Measurements from ENCODE around the gene CCBE1.
"Not testable (repeated sequence)": the region's sequence is repeated elsewhere in the genome, so short reads cannot be mapped to it uniquely, and the experiment has no call there.

CCBE1 gene

DNA sequence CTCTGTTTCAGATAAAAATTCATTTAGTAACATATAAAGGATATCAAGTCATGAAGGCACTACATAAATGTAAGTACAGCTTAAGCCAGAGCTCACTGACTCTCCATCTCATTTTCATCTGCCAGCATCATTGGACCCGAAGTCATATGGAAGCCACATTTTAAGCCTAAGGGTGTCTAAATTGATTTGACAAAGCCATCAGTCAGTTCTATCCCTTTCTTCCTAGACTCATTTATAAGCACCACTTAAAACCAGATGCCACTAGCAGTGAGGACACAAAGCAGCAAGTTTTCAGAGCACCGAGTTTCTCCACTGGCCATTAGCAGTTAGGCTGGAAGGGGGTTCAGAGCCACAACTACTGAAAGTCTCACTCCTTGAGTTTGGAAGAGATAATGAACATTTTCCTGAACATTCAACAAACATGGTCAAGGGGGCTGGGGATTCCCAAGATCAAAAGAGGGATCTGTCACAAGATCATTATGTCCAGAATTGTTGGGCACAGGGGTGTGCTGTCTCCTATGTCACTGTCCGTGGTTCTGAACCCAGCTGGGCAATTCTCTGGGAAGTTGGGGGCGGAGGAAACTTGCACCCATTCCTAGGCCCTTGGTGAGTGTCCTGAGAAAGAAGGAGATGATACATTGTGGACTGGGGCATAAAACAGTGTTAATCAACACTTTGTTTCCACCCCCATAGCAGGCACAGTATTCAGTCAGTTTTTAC lies 179.6 kb downstream of the CCBE1 start:
- Histone ChIP-seq H3K27me3 (no peaks in the 10 kb centered on the region), H3K4me3 (ENCODE audit: low read depth, low read length) (no peak overlapping the region), H3K9me3 (no peaks in the 10 kb centered on the region), H3K4me1 (peaks cover 13% of the 10 kb centered on the region), H3K36me3 (no peaks in the 10 kb centered on the region)
- DNase-seq = peak; percentile 25
- TF ChIP-seq, protein P1, sequence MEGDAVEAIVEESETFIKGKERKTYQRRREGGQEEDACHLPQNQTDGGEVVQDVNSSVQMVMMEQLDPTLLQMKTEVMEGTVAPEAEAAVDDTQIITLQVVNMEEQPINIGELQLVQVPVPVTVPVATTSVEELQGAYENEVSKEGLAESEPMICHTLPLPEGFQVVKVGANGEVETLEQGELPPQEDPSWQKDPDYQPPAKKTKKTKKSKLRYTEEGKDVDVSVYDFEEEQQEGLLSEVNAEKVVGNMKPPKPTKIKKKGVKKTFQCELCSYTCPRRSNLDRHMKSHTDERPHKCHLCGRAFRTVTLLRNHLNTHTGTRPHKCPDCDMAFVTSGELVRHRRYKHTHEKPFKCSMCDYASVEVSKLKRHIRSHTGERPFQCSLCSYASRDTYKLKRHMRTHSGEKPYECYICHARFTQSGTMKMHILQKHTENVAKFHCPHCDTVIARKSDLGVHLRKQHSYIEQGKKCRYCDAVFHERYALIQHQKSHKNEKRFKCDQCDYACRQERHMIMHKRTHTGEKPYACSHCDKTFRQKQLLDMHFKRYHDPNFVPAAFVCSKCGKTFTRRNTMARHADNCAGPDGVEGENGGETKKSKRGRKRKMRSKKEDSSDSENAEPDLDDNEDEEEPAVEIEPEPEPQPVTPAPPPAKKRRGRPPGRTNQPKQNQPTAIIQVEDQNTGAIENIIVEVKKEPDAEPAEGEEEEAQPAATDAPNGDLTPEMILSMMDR (IDR thresholded peaks at IDR 0.05; ENCODE audit: low read depth, low read length) = no peak

- TF ChIP-seq, protein P1 (IDR thresholded peaks at IDR 0.05; ENCODE audit: low read depth, low read length) = no peak
- H3K27me3 ChIP-seq = no peaks in the 10 kb centered on the region
- H3K36me3 ChIP-seq = no peaks in the 10 kb centered on the region
- peak; percentile 38 for DNase-seq
- H3K9me3 ChIP-seq = no peaks in the 10 kb centered on the region
- H3K4me3 ChIP-seq (ENCODE audit: low read depth, low read length) = no peak overlapping the region
- H3K4me1 ChIP-seq = peaks cover 13% of the 10 kb centered on the region
These were observed 180.7 kb downstream of the CCBE1 start for GRCh38 chr18:59516356-59517155.

DNA sequence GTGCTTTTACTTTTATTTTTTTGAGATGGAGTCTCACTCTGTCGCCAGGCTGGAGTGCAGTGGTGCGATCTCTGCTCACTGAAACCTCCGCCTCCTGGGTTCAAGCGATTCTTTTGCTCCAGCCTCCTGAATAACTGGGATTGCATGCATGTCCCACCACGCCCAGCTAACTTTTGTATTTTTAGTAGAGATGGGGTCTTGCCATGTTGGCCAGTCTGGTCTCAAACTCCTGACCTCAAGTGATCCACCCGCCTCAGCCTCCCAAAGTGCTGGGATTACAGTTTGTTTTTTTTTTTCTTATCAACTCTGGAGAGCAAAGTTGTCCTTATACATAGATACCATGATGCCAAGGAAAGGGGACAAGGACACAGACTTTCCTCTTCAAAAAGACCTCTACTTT lies 181.3 kb downstream of the CCBE1 start:
- H3K9me3 ChIP-seq; DNase-seq; H3K27me3 ChIP-seq; H3K36me3 ChIP-seq; H3K4me3 ChIP-seq (ENCODE audit: low read depth, low read length): not testable (repeated sequence)
- H3K4me1 ChIP-seq = peaks cover 13% of the 10 kb centered on the region

DNA sequence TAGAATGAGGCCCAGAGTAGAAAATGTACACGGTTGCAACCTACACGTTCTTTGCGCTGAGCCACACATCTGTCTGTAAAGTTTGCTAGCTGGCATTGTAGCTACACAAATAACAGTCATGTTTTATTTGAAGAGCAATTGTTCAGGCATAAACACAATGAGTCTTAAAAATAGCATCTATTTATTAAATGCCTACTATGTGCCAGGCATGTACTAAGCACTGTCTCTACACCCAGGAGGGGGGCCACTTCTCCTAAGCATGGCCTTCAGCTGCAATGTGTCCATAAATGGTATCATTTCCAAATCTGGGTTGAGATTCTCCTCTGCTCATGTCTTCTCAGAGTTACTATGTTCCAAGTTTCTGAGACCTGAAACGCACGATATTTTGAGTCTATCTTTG lies 182.1 kb downstream of the CCBE1 start:
- no peaks in the 10 kb centered on the region for H3K27me3 ChIP-seq
- TF ChIP-seq, protein P1 (IDR thresholded peaks at IDR 0.05; ENCODE audit: low read depth, low read length) = no peak
- peaks cover 13% of the 10 kb centered on the region for H3K4me1 ChIP-seq
- DNase-seq = no peak
- H3K4me3 ChIP-seq (ENCODE audit: low read depth, low read length) = no peak overlapping the region
- H3K9me3 ChIP-seq = no peaks in the 10 kb centered on the region
- no peaks in the 10 kb centered on the region for H3K36me3 ChIP-seq

GRCh38 chr18:59514203-59514602 lies 183.0 kb downstream of the CCBE1 start:
- Histone ChIP-seq H3K36me3 (no peaks in the 10 kb centered on the region), H3K9me3 (no peaks in the 10 kb centered on the region), H3K4me1 (peaks cover 13% of the 10 kb centered on the region), H3K27me3 (no peaks in the 10 kb centered on the region), H3K4me3 (ENCODE audit: low read depth, low read length) (no peak overlapping the region)
- TF ChIP-seq, protein P1 (IDR thresholded peaks at IDR 0.05; ENCODE audit: low read depth, low read length) = no peak
- DNase-seq = peak; percentile 51

DNA sequence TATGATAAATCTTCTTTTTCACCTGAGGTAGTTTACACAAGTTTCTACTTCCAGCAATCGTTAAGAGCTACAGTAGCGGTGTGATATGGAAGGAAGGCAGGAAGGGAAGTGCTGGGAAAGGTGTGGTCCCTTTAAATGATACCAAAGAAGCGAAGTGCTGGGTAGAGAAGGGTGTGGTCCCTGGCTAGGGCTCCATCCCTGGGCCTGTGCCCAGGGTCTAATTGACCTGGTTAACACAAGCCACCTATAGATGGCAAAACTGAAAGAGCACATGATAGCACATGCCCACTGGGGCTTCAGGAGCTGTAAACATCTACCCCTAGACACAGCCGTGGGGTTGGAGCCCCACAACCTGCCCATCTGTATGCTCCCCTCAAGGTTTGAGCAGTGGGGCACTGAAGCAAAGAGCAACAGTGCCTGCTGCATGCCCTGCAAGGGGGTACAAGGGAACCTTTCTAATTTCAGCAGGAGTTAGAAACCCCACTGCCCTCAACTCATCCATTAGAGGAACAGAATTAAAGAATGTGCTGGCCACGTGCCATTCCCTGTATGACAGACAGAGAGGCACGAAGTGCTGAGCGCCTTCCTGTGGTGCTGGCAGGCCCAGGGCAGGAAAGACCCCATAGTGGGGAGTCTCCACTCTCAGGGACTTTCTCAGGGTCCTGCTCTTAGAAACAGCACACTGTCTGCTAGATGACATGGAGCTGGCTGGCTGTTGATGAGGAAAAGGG lies 185.0 kb downstream of the CCBE1 start:
- no peak overlapping the region for H3K4me3 ChIP-seq (ENCODE audit: low read depth, low read length)

More for the DNA sequence above, 185.0 kb downstream of the CCBE1 start:
- DNase-seq = no peak
- H3K36me3 ChIP-seq = no peaks in the 10 kb centered on the region
- peaks cover 7% of the 10 kb centered on the region for H3K4me1 ChIP-seq
- H3K27me3 ChIP-seq = no peaks in the 10 kb centered on the region
- TF ChIP-seq, protein P1 (IDR thresholded peaks at IDR 0.05; ENCODE audit: low read depth, low read length) = no peak
- H3K9me3 ChIP-seq = no peaks in the 10 kb centered on the region
